Measurements from ENCODE around the gene GRAMD1B.

- TF ChIP-seq POLR2A (IDR thresholded peaks at IDR 0.05; ENCODE audit: low read depth) (no peak), POLR2AphosphoS5 (IDR thresholded peaks at IDR 0.05) (no peak), CTCF (IDR thresholded peaks at IDR 0.05) (no peak)
These were observed 38.3 kb upstream of the GRAMD1B start for GRCh38 chr11:123391646-123392348.
